Activated T-helper 1 cell treated with Interleukin-2 at 50 U/mL for 16 hours (primary cell): ENCODE results near the gene PUDP.

Source experiments
- DNase-seq: peaks from one replicate; pipeline ENCODE4 v3.0.0-alpha.2; 2020; ENCODE audit warnings: low read depth

Gene PUDP

GRCh38 chrX:7146703-7147412 is 1.1 kb downstream of the PUDP start:
- DNase-seq: no peak

- no peak for DNase-seq
These were observed 1.8 kb downstream of the PUDP start for GRCh38 chrX:7146020-7146702.

DNA sequence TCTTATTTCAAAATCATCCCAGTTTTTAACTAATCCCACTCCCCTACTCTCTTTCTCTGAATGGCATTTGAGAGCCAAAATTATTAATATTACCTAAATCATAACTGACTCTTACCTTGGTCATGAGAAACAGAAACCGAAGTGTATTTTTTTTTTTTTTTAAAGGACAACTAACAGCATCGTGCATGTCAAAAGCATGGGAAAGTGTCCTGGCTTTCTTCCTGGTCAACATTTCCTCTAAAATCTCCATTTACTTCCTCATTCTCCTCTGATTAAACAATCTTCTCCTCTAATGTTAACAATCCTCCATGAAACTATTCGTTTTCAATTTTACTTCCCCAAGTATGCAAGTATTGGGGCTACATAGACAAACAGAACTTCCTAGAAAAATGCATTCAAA is 2.5 kb downstream of the PUDP start:
- DNase-seq: no peak

DNA sequence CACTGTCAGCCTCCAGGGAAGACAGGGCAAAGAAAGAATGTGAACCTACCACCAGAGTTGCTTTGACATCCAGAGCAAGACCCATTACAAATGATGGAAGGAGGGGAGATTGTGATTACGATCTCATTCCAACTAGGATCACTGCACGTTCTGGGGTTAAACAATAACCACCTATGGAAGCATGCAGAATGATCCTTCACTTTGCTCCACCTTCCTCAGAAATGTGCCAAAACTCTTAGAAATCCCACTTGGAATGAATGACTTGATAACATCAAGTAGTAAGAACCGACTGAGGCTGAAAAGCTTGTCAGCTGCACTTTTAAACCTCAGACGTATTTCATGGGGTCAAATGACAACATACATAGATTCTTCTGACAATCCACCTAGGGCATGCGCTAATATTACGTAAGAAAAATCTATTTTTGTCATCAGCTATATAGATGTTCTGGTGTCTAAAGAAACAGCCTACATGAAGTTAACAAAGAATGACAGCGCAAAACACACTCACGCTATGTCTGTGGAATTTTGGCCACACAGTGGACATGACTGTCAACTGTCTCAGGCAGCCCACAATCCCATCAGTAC is 3.9 kb downstream of the PUDP start:
- no peak for DNase-seq

DNA sequence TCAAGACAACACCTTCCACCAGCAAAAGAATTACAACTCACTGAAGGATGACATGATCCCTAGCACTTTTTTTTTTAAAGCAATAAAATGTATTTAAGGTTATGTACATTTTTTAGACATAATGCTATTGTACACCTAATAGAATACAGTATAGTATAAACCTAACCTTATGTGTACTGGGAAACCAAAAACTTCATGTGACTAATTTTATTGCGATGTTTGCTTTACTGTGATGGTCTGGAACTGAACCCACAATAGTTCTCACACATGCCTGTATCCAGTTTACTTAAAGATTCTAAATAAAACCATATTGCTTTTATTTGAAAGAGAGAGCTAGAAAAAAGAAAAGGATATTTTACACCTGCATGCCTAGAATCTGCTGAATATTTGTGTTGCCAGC is 4.9 kb downstream of the PUDP start:
- DNase-seq: no peak

DNA sequence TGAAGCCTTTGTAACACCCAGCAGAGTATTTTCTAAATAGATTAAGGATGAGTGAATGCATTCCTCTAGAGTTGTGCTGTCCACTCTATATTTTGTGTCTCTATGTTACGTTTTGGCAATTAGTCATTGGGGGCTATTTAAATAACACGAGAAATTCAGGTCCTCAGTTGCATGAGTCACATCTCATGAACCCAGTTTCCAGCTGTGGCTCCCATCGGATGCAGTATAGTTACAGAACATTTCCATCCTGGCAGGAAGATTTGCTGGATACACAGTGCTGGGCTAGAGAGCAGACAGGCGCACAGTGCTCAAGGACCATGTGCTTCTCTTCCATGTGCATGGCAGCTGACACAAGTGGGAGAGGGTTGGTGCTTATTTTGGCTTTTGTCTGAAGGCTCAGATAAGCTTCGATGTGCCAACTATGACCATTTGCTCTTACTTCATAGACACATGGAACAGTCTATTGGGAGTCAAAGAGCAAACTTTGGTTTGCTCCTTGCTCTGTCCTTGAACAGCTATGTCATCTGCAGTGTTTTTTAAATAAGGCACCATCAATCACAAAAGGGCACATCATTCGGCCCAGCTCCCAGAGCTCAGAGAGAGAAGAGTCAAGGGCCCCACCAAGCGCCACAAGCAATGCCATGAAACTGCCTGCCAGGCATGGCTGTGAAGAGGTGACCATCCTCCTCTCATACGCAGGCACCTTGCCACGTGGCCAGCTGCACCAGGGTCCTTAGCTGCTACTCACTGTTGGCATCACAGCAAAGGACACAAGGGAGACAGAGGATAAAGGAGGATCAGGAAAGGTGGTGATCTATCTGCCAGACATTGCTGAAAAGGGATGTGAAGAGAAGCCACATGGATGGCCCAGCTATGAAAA is 8.5 kb downstream of the PUDP start:
- no peak for DNase-seq

GRCh38 chrX:7134981-7135380 is 13.0 kb downstream of the PUDP start:
- no peak for DNase-seq

DNA sequence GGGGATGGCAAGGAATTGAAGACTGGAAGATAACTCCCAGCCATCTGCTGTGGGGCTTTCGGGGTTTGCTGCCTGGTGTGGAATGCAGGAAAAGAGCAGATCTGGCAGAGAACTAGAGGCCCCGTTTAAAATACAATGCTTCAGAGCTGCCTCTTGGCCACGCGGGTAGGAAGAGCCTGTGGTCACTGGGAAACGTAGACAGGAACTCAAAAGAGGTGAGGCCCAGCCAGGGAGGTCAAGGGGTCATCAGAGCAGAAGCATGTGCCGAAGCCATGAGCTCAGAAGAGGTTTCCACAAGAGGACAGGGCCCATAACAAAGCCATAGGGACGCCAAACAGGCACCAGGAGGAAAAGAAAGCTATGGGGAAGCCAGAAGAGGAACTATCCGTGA is 14.9 kb downstream of the PUDP start:
- DNase-seq: no peak

DNA sequence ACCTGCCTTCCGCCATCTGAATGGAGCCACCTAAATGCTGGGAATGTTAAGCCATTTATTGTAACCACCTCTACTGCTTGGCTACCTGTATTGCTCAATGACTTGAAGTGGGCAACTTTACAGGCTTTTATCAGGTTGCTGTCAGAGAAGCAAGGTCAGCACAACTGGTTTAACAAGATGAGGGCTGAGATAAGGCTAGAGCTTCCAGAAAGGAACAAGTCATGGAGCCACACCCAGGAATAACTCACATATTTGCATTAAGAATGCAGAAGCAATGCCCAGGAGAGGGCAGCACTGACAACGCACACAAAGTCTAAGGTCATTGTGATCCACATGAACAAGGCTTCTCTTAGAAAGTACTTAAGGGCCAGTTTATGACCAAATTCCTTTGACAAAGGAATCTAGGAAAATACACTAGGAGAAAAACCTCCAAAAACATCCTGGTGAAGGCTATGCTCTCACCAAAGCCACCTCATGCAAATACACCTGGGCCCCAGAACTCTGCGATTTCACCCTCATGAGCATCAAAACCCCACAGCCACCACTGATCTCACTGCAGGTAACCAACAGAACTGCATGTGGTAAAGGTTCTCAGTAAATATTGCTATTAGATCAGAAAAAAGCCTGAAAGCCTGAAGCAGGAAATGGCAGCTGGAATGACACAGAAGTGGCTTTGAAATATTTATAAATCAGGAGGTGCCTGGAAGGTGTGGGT is 15.5 kb downstream of the PUDP start:
- DNase-seq: no peak

- no peak for DNase-seq
These were observed 16.3 kb downstream of the PUDP start for GRCh38 chrX:7131621-7132020.

GRCh38 chrX:7127056-7127455 is 20.9 kb downstream of the PUDP start:
- no peak for DNase-seq

DNA sequence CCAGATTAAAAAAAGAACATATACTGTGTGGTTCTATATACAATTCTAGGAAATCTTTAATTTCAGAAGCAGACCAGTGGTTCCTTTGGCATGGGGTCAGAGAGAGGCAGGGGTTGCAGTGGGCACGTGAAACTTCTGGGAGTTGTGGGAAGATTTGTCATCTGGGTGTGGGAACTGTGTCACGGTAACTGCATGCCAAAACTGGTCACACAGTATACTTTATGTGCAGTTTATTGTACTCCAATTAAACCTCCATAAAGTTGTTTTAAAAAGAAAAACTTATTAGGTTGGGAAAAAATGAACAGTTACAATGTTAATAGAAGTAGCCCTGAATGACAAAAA is 27.1 kb downstream of the PUDP start:
- no peak for DNase-seq

- no peak for DNase-seq
These were observed 27.7 kb downstream of the PUDP start for GRCh38 chrX:7119950-7120877.

DNA sequence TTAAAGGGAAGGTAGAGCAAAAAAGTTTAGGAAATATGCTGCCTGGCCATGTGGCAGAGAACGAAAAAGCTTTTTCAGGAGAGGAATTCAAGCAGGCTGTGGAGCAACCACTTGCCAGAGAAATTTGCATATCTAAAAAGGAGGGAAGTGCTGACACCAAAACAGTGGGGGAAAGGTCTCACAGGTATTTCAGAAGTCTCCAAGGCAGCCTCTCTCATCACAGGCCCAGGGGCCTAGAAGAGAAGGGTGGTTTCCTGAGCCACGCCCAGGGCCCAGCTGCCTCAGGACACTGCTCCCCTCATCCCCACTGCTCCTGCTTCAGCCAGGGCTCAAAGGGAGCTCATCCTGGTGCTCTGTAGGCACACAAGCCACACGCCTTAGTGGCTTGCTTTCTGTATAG is 30.4 kb downstream of the PUDP start:
- DNase-seq: no peak

DNA sequence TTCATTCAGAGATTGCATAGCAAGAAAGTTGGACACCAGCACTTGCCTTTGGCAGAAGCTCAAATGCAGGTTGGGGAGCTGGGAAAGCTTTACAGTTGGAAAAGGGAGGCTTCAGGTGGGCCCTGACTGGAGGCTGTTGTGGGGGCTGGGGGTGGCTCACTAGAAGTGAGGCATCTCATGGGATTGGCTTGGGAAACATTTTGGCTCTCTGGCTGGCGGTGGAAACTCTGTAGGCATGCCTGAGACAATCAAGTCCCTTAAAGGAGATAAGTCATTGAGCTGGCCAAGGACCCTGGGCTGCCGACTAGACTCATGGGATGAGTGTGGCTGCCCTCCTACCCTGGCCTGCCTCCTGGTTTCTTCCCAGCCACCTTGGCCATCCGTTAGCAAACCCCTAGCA is 31.9 kb downstream of the PUDP start:
- no peak for DNase-seq

DNA sequence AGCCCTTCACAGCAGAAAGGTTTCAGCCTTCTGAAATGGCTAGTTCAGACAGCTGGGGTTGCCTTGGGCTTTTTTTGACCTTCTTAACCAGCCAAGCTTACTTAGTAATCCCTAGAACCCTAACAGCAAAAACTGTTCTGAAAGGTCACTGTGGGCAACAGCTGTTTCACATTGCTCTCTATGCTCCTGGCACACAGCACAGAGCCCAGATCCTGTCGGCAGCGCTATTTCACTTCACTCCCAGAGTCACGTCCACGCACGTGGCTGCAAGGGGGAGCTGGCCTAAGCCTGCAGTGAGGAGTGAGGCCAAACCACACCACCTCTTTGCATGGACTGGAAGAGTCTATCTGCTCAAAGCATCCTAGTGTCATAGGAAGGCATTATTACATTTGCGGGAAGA is 32.4 kb downstream of the PUDP start:
- no peak for DNase-seq

DNA sequence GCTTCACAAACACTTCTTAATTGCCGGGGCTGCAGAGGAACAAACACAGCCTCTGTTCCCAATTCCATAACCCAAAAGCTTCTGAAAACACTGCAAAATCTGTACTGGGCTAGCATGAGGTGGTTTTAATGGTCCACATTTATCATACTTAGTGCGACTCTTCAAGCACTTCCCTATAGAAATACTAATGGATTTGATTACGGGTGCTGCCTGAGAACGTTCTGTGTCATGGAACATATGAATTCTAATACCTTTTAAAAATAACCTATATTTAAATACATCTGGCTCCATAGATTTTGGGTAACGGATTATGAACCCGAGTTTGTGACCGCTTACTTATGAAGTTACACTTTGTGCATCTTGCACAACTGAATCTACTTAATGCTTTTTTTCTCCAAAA is 35.9 kb downstream of the PUDP start:
- DNase-seq: no peak

- no peak for DNase-seq
These were observed 36.4 kb downstream of the PUDP start for GRCh38 chrX:7111518-7111917.

DNA sequence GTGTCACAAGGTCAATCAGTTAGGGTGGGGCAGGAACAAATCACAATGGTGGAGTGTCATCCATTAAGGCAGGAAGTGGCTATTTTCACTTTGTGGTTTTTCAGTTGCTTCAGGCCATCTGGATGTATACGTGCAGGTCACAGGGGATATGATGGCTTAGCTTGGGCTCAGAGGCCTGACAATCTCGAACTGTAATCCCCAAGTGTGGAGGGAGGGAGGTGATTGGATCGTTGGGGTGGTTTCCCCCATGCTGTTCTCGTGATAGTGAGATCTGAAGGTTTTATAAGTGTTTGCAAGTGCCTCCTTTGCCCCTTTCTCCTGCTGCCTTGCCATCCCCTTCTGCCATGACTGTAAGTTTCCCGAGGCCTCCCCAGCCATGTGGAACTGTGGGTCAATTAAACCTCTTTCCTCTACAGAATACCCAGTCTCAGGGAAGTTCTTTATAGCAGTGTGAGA is 37.1 kb downstream of the PUDP start:
- DNase-seq: no peak

DNA sequence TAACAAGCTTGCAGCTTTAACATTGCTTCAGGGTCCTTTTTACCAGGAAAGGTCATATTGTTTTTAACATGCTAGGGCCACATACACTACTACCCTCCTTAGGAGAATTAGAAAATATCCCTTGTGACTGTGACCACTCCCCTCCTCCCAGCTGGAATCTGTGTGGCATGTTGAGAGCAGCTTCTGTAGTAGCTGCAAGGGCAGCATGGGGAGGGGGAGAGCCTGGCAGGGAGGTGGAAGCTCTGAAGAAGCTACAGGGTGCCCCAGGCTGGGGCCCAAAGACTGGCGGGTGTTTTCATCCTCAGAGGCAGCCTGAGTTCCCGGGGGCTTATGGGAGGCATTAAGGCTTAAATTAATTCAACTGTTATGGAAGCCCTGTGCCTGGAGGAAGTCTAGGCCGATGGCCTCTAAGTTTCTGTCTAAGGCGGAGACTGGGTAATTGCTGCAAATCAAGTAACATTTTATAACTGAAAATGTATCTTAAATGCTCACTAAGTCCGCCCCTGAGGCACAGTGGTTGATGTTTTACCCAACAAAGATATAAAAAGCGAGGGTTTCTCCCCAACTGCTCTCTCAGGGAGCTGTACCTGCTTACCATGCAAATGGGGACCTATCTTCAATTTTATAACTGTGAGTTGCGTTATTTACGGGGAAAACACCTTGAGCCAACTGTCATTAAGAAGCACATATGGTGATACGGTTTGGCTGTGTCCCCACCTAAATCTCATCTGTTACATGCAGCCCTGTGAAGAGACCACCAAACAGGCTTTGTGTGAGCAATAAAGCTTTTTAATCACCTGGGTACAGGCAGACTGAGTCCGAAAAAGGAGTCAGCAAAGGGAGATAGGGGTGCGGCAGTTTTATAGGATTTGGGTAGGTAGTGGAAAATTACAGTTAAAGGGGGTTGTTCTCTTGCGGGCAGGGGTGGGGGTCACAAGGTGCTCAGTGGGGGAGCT is 37.8 kb downstream of the PUDP start:
- DNase-seq: no peak
